Upper lobe of right lung (tissue), 1 donor: ENCODE results near the gene HMG20A. TPM values are rescaled to one million over a fixed set of nuclear protein-coding genes. Genes with fewer than 3 reads are reported as not detected.

Experiments
- ATAC-seq: fragments of 200-7000 bp; cut with Tn5 transposase; one replicate; pipeline ENCODE4 v1.9.1; 2020; ENCODE audit warnings: mild to moderate bottlenecking, moderate library complexity
- DNase-seq: peaks from one replicate; pipeline ENCODE4 v3.0.0-alpha.2; 2020
- H3K27ac ChIP-seq: fragments of 200-600 bp; one replicate; pipeline ENCODE4 v1.8.0; 2022
- H3K27me3 ChIP-seq: fragments of 200-600 bp; one replicate; pipeline ENCODE4 v1.8.0; 2022; ENCODE audit warnings: mild to moderate bottlenecking
- H3K36me3 ChIP-seq: fragments of 200-600 bp; one replicate; pipeline ENCODE4 v1.8.0; 2022
- H3K4me1 ChIP-seq: fragments of 200-600 bp; one replicate; pipeline ENCODE4 v1.8.0; 2022
- H3K4me3 ChIP-seq: fragments of 200-600 bp; one replicate; pipeline ENCODE4 v1.8.0; 2022; ENCODE audit warnings: mild to moderate bottlenecking
- H3K9me3 ChIP-seq: fragments of 200-600 bp; one replicate; pipeline ENCODE4 v1.8.0; 2022
- CTCF ChIP-seq: fragments of 200-600 bp; IDR thresholded peaks from one replicate; pipeline ENCODE4 v1.8.0; 2022; ENCODE audit warnings: antibody characterized with exemption
- intact Hi-C: fragments of 100-400 bp; cut with DNase I; formaldehyde crosslinking; loops from one replicate; pipeline ENCODE4 v1.11.0; 2022
- total RNA-seq: library from RNA; stranded (reverse); fragmentation: NEBNext Ultra II Directional; extraction: Animal tissue kit (Norgen Biotek cat#: 25700); gene quantifications from one replicate; pipeline ENCODE4 v1.2.1, GENCODE V29; 2021
- donor health status: DM: no; HTN: yes; CAD: no; lungs with severe emphysema.

Gene HMG20A
- total RNA-seq, 1 donor from 2014 or later = 41.9 TPM

GRCh38 chr15:77526595-77527163 is 106.0 kb downstream of the HMG20A start:
- H3K36me3 ChIP-seq = no peaks in the 10 kb centered on the region
- ATAC-seq = no peak
- no peak for TF ChIP-seq CTCF
- H3K27me3 ChIP-seq = no peaks in the 10 kb centered on the region
- H3K4me1 ChIP-seq = peaks cover 5% of the 10 kb centered on the region
- H3K27ac ChIP-seq = peak overlapping the region; percentile 17
- no peak overlapping the region for H3K4me3 ChIP-seq
- peak; percentile 47 for DNase-seq
- intact Hi-C loops = no loop called here
- H3K9me3 ChIP-seq = no peaks in the 10 kb centered on the region

- intact Hi-C loops = no loop called here
- Histone ChIP-seq H3K4me1 (peaks cover 5% of the 10 kb centered on the region), H3K27ac (peak overlapping the region; percentile 17), H3K9me3 (no peaks in the 10 kb centered on the region), H3K27me3 (no peaks in the 10 kb centered on the region), H3K36me3 (no peaks in the 10 kb centered on the region), H3K4me3 (no peak overlapping the region)
- TF ChIP-seq CTCF = no peak
- ATAC-seq (peak; percentile 77), DNase-seq (peak; percentile 68)
Measured at GRCh38 chr15:77527164-77527778, 106.6 kb downstream of the HMG20A start.

GRCh38 chr15:77527831-77528231 is 107.1 kb downstream of the HMG20A start:
- no peak for TF ChIP-seq CTCF
- DNase-seq = peak; percentile 42
- Histone ChIP-seq H3K27me3 (no peaks in the 10 kb centered on the region), H3K9me3 (no peaks in the 10 kb centered on the region), H3K27ac (no peak overlapping the region), H3K4me1 (peaks cover 5% of the 10 kb centered on the region), H3K4me3 (no peak overlapping the region), H3K36me3 (no peaks in the 10 kb centered on the region)
- ATAC-seq = peak; percentile 3
- intact Hi-C loops = no loop called here

GRCh38 chr15:77528290-77528967 is 107.7 kb downstream of the HMG20A start:
- intact Hi-C loops = no loop called here
- ATAC-seq = no peak
- Histone ChIP-seq H3K4me1 (peaks cover 5% of the 10 kb centered on the region), H3K27ac (no peak overlapping the region), H3K9me3 (no peaks in the 10 kb centered on the region), H3K36me3 (no peaks in the 10 kb centered on the region), H3K27me3 (no peaks in the 10 kb centered on the region), H3K4me3 (no peak overlapping the region)
- no peak for TF ChIP-seq CTCF
- DNase-seq = peak; percentile 51

- ATAC-seq (no peak), DNase-seq (peak; percentile 44)
- no peaks in the 10 kb centered on the region for H3K36me3 ChIP-seq
- intact Hi-C loops = no loop called here
- peaks cover 5% of the 10 kb centered on the region for H3K4me1 ChIP-seq
- no peaks in the 10 kb centered on the region for H3K27me3 ChIP-seq
- TF ChIP-seq CTCF = no peak
- H3K9me3 ChIP-seq = no peaks in the 10 kb centered on the region
- no peak overlapping the region for H3K27ac ChIP-seq
- no peak overlapping the region for H3K4me3 ChIP-seq
Measured at GRCh38 chr15:77528968-77529319, 108.3 kb downstream of the HMG20A start.
